GM12892 (cell line): Measurements from ENCODE around the gene RHOT1.
"Not testable (repeated sequence)": the region's sequence is repeated elsewhere in the genome, so short reads cannot be mapped to it uniquely, and the experiment has no call there.

Experiments used
- POLR2A ChIP-seq: IDR thresholded peaks from 2 replicates; pipeline ENCODE4 v1.6.1; 2011; ENCODE audit warnings: low read depth, low read length, control low read depth
- TAF1 ChIP-seq: IDR thresholded peaks from 2 replicates; pipeline ENCODE4 v1.6.1; 2011; ENCODE audit warnings: low read depth, mild to moderate bottlenecking, control low read depth, low read length, borderline replicate concordance

DNA sequence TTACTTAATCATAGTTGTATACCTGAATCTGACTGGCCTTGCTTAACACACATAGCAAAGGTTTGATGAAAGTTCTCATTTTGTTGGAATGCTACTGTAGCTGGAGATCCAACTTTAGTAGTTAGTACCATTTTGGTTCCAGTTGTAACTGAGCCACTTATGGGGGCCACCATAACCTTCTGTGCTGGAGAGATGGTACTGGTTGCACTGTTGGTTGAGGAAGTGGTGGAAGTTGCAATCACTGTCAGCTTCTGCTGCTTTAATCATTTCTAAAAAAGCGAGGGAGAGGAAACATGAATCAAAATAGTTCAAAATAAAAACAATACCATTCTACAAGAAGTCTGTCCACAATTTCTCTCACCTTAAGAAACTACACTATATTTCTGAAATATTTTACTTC is 35.1 kb upstream of the RHOT1 start:
- TF ChIP-seq POLR2A, TAF1: not testable (repeated sequence)
